Astrocyte of the cerebellum (primary cell): ENCODE data around the gene PAEP.

Experiments used
- DNase-seq: peaks from one replicate; pipeline ENCODE4 v3.0.0-alpha.2; 2011; ENCODE audit warnings: low read depth
- H3K4me3 ChIP-seq: 2 replicates; pipeline ENCODE4 v1.5.1; 2011; ENCODE audit warnings: mild to moderate bottlenecking, low read depth, low read length, moderate library complexity
- in situ Hi-C: cut with HindIII; loops from 2 replicates; pipeline ENCODE4 v1.10.0; 2017; ENCODE audit warnings: low sequenced_read_pairs
- TF ChIP-seq, protein P1 (sequence below): IDR thresholded peaks from 2 replicates; pipeline ENCODE4 v1.5.1; 2012; ENCODE audit warnings: low read length, low read depth, moderate library complexity, mild to moderate bottlenecking; ENCODE audit errors: missing control alignments

The PAEP gene

DNA sequence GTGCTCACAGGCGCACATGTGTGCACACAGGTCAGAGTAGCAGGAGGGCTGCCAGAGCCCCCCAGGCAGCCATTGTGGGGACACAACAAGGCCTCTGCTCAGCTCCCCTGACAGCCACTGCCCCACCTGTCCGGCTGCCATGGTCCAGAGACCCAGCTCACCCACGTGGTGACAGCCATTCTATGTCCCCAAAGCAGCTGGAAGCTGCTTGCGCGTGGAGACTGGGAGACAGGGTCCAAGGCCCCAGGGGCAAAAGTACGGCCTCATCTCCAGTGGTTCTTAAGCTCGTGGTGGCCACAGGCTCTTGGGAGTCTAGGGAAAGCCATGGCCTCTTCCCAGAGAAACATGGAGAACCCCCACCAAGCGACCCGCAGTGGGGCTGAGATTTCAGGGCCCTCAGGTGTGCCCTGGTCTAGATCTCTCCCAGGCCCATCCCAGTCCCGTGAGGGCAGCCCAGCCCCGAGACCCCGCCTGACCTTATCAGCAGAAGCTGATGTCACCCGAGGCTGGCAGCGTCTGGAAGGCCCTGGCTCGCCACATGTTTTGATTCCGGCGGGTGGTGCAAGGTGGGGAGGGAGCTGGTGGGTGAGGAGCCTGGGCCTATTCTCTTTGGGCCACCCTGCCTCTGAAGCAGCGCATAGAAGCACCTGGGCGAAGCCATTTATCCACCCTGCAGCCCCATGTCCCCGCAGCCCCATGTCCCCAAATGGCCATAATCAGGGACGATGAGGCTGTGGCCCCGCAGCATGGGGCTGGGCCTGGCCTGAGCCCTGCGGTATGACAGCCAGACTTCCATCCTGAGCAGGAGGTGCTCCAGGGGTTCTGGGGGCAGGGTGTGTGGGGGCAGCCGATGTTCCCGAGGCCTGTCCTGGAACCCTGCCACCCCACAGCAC lies 46.1 kb downstream of the PAEP start:
- no peak overlapping the region for H3K4me3 ChIP-seq
- no peak for DNase-seq
- in situ Hi-C loops = no loop called here
- TF ChIP-seq, protein P1, sequence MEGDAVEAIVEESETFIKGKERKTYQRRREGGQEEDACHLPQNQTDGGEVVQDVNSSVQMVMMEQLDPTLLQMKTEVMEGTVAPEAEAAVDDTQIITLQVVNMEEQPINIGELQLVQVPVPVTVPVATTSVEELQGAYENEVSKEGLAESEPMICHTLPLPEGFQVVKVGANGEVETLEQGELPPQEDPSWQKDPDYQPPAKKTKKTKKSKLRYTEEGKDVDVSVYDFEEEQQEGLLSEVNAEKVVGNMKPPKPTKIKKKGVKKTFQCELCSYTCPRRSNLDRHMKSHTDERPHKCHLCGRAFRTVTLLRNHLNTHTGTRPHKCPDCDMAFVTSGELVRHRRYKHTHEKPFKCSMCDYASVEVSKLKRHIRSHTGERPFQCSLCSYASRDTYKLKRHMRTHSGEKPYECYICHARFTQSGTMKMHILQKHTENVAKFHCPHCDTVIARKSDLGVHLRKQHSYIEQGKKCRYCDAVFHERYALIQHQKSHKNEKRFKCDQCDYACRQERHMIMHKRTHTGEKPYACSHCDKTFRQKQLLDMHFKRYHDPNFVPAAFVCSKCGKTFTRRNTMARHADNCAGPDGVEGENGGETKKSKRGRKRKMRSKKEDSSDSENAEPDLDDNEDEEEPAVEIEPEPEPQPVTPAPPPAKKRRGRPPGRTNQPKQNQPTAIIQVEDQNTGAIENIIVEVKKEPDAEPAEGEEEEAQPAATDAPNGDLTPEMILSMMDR = no peak

GRCh38 chr9:135608294-135608998 lies 46.9 kb downstream of the PAEP start:
- DNase-seq = no peak
- in situ Hi-C loops = no loop called here
- TF ChIP-seq, protein P1 = no peak

GRCh38 chr9:135608999-135609317 lies 47.4 kb downstream of the PAEP start:
- in situ Hi-C loops = no loop called here
- H3K4me3 ChIP-seq = no peak overlapping the region
- TF ChIP-seq, protein P1 = no peak
- DNase-seq = no peak

More at GRCh38 chr9:135608294-135608998, 46.9 kb downstream of the PAEP start:
- H3K4me3 ChIP-seq = no peak overlapping the region

DNA sequence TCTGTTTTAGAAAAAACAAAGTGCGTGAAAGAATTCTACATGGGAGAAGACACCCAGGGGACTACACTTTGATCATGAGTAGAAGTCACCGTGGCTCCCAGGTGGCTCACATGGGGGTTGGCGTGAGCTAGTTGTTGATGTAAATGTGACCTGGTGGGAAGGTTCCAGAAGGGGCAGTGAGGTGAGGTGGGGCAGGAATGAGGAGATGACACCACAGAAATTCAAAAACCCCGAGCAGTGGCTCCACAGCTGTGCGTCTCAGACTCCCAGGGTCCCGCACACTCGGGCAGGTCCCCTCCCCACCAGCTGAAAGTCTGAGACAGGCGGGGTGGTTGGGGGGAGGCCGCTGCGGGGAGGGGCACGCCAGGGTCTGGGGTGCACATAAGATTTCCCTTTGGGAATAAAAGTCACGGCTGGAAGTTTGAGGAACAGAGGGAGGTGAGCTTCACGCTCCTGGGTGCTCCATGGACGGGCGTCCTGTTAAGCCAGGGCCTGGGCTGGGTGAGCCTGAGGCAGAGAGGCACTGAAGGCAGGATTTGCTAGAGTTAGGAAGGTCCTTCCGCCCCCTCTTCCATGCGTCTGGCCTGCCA lies 47.9 kb downstream of the PAEP start:
- H3K4me3 ChIP-seq = no peak overlapping the region
- TF ChIP-seq, protein P1 = no peak
- in situ Hi-C loops = no loop called here
- no peak for DNase-seq

- in situ Hi-C loops = no loop called here
- TF ChIP-seq, protein P1 = no peak
- no peak for DNase-seq
- no peak overlapping the region for H3K4me3 ChIP-seq
Measured at GRCh38 chr9:135610290-135611141, 49.0 kb downstream of the PAEP start.
